GM19193 (cell line): Measurements from ENCODE around the gene SMYD3.

Source experiments
- POLR2A ChIP-seq: IDR thresholded peaks from 4 replicates; pipeline ENCODE4 v1.6.1; 2011; ENCODE audit not compliant: insufficient read depth, insufficient read length; ENCODE audit errors: extremely low read depth

Gene SMYD3

DNA sequence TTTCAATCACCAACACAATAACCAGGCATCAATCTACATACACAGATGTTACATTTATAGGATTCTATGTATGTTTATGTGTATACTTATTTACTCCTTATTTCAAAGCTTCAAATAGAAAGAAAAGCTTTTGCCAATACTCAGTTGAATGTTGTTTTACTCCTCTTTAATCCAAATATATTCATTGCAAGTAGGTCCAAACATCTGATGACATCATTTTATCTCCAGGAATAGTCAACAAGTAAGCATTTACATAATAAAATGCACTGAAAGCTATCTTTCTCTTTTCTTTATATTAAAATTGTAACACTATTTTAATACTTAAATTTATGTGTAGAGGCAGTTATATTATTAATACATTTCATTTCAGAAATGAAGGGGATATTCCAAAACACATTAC is 380.5 kb downstream of the SMYD3 start:
- TF ChIP-seq POLR2A, result no peak

DNA sequence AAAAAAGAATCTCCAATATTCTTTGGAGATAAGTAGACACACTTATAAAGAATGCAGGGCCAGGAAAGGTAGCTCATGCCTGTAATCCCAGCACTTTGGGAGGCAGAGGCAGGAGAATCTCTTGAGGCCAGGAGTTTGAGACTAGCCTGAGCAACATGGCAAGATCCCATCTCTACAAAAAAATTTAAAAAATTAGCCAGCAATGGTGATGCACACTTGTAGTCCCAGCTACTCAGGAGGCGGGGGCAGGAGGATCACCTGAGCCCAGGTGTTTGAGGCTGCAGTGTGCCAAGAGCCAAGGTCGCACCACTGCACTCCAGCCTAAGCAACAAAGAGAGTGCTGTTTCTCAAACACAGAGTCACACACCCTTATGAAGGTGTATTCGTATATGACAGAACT is 385.0 kb downstream of the SMYD3 start:
- TF ChIP-seq POLR2A, result no peak

DNA sequence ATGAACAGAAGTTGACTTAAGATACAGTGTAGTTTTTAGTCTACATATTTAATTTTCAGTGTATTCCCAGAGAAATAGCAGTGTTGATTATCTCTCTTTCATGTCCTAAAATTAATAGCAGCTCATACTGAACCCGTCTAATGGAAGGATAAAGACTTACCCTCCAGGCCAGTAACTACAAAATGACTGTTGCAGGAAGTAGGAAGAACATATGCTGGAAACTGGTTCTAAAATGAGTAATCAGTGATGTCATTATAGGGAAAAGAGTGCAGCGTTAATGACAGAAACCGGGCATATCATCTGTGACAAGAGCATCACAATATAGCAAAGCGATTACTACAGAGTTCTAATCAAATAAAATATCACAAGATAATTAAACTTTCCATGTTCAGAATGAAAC is 385.5 kb downstream of the SMYD3 start:
- TF ChIP-seq POLR2A, result no peak

DNA sequence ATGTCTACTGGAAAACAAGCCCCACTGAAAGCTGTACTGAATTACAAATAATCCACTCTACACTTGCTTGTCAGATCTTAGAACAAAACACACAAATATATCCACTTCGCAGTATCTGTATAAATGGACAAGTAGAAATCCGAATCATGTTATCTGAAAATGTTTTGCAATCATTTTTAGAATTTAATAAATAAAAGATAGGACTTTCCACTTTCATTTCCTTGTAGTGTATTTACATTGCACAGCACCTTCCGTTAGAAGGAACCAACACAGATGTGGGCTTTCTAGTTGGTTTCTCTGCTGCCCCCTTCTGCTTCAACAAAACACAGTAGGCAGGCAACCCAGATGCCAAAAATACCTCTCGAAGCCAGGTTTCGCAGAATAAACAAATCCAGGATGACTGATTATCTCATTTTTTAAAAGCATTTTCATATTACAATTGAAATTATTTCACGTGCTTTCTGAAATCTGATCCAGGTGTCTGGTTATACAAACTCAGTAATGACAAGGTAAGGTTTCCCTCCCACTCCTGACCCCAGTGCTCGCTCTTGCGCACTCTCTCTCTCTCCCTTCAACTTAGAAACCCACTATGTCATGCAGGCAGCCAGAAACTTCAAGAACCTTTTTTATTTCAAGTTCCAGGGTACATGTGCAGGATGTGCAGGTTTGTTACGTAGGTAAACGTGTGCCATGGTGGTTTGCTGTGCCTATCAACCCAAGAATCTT is 389.9 kb downstream of the SMYD3 start:
- no peak for TF ChIP-seq POLR2A

DNA sequence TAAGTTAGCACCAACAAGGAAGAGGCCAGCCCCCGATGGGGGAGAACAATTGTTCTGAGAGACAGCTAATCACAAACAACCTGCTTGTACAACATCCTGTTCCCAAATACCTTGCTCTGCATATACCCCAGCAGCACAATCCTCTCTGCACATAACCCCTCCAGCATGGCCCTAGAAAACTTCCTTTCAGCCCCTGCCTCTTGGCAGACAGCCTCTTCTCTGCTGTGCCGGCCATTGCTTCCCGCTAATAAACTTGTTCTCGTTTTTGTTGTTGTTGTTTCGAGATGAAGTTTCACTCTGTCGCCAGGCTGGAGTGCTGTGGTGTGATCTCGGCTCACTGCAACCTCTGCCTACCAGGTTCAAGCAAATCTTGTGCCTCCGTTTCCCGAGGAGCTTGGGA is 392.7 kb downstream of the SMYD3 start:
- no peak for TF ChIP-seq POLR2A

DNA sequence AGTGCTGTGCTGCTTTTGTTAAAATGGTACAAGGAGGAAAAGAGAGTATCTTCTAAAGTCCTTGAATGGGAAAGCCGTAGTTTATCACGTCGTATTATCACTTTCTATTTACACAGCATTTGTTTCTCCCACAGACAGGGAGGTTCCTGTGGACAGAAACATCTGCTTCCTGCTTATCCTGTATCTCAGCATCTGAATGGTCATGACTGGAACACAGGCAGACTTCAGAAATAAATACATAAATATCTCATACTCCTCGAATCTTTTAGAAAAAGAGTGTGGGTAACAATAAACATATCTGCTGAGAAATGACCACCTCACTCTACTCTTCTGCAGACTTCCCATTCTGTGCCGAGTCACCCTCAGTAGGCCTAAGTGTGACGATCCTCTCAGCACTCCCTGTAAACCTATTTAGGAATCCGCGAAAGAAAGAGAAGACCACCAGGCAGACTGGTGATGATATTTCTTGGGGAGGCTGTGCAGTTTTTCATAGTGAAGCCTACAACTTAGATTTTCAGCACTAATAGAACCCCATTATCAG is 393.5 kb downstream of the SMYD3 start:
- TF ChIP-seq POLR2A, result no peak

DNA sequence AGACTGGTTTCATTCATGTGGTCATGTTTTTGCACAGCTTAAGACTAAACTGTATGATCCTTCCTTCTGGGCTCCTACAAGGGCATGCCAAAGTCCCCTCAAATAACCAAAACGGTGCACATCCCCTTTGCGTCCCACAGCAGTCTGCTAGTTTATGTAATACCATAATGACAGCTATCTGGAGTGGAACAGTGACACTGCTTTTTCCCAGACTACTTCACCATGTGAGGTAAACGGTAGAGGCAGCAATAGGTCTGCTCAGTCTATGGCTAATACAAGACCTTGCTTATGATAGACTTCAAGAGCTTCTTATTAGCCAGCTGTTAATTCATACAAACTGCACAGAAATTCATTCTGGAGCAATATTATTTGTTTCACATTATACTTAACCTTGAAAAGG is 395.5 kb downstream of the SMYD3 start:
- TF ChIP-seq POLR2A, result no peak

DNA sequence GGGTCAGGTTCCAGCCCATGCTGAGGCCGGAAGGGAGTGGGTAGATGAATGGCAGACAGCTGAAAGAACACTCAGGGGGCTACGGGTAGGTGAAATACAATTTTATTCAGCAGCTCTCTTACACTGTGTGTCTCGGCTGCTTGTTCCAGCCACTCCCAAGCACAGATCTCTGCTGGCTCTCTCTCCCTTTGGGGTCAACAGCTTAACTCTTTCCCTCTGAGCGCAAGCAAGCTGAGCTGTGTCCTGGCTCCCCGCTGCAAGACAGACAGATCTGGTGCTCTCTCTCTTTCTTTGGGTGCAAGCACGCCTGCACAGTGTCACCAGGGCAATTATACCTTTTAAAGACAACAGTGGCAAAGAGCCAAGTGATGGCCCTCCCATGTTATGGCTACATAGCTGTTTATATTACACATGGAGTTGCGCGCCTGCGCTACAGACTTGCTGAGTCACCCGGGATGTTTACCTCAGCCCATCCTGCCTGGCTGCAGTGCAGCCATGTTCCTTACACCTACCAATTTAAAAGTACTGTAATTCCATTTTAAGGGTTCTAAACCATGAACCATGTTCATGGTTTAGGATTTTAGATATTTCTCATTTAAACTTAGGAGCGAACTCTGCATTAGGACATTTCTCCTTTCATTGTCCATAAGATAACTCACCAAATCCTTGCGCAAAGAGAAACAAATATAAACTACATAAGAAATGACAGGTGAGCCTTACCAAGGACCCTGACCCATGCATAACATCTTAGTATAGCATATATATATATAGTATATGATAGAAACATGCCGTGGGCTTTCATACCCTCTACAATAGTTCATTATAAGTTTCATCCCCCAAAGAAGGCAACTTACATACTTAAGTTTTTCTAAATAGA is 396.5 kb downstream of the SMYD3 start:
- TF ChIP-seq POLR2A, result no peak

DNA sequence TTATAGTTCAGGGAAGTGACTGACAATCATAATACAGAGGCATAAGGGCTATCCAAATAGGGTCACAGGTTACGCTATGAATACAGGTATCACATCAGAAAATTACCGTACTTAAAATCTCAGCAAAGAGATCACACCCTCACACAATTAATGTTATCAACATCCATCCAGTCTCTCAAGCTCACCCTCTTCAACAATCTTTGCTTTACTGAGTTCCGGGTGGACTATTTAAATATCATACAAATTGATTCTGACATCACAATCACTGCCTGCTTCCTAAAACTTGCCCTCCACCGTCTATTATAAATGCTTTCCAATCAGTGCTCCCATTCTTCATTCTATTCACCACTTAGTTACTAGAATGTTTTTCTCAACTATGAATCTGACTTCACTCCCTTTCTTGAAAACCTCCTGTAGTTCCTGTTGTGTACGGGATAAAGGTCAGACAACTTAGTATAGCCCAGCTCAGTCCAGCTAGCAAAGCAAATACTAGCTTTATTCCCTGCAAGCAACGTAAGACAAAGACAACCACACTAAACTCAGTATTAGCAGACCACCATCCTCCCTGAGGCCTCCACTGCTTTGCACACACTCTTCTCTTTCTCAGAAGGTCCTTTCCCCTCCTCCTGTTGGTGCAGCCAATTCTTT is 398.7 kb downstream of the SMYD3 start:
- no peak for TF ChIP-seq POLR2A

DNA sequence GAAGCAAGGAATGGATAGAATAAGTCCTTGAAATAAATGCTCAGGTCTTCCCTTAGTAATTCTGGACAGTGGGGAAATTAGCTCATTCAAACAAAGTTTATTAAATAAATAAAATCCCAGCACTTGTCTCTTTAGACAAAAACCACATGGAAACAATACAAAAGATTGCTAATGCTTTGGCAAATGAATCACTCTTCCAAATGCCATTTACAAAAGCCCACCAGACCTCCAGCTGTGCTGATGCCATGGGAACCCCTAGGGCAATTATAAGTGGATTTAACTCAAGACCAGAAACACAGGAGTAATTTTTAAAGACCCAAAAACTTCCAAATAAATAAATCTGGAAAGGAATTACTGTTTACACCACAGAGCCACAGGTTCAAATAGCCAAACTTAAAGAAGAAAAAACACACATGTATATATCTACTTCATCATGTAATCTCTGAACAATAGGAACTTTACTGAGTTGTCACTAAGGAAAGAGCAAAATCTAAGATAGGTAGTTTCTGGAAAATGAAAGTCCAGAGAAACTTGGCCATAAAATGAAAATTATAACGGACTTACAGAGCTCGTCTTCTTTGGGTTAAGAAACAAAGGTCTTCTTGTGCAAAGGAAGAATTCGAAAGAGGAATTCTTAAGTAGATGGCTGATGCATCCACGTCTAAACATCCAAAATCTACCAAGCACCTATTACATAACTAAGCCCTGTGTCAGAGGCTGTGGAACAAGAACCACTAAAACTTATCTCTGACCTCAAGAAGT is 399.4 kb downstream of the SMYD3 start:
- TF ChIP-seq POLR2A, result no peak

DNA sequence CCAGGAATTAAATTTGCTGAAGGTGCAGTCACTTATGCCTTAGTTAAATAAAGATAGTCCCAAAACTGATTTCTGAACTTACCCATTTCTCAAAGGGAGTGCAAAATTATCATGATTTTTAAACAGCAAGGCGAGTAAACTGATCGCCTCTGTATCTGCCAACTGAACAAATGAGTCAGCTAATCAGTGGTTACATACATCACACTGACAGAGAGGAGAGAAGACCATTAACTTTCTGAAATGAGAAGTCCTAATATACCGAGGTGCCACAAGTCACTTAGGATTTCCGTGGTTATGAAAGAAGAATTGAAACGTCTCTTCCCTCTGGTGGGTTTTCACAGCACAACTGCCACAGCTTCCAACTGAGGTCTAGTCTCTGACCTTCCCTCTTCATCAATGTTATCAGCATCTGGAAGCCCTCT is 400.7 kb downstream of the SMYD3 start:
- TF ChIP-seq POLR2A, result no peak

DNA sequence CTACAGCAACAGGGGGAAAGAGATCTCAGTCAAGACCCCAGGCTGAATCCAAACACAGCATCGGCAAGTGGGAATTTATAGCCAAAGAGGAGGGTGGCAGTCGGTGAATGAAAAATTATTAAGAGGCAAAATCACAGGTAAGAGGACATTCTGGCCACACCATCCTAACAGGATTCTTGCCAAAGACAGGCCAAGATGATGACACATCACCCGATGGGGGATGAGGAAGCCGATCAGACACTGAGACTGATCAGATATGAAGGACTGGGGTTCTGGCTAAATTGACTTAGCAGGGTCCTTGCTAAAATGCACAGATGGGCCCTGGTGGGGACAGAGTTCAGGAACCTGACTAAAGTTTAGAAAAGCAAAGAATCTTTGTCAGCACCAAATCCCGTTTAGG is 402.2 kb downstream of the SMYD3 start:
- no peak for TF ChIP-seq POLR2A

DNA sequence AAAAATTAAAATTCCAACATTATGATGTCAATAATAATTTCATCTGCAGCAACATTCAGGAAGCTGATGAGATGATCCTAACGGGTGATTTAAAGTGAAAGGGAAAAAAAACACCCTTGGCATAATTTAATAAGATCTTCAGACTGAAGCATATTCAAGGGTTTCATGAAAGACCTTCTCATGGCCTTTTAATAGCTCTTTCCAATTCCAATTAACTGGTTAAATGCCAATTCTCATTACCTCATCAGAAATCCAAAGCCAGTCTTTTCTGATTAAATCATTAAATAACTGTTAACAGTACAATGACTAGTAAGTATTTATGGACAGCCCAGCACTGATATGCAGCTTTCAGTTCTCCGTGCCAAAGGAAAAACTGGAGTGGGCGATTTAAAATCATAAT is 407.5 kb downstream of the SMYD3 start:
- TF ChIP-seq POLR2A, result no peak

DNA sequence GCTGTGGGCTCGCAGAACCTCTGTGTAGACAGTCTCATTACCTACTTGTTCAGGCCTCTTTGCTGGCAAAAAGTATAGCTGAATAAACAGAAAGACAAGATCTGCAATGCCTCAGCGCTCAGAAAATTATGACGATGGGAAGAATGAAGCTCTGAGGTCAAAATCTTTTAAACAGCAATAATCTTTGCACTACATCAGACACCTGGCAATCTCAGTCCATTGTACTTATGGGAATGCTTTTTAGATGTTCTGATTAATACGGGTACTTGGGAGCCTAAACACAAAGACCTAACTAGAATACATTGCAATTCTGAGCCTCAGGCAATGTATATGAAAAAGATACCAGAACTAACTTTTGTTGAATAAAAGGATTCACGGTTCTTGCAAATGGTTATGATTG is 410.7 kb downstream of the SMYD3 start:
- TF ChIP-seq POLR2A, result no peak

DNA sequence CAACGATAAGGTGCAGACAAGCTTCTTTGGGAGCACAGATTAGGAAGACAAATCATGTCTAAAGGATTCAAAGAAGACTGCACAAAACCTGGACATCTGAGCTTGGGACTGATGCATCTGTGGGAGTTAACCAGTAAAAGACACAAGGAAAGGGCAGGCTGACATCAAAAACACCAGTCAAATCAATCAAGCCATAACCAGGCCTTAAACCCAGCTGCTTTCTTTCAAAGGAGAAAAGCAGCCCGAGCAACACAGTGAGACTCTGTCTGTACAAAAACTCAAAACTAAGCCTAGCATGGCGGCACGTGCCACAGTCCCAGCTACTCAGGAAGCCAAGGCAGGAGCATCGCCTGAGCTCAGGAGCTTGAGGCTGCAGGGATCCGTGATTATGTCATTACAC is 411.6 kb downstream of the SMYD3 start:
- TF ChIP-seq POLR2A, result no peak
